IMR-90 (cell line): ENCODE results near the gene OSM. TPM values are rescaled to one million over a fixed set of nuclear protein-coding genes. Genes with fewer than 3 reads are reported as not detected.

Experiments
- ATAC-seq: fragments of 200-7000 bp; cut with Tn5 transposase; 2 replicates; pipeline ENCODE4 v1.9.1; 2020; ENCODE audit warnings: low read depth, mild to moderate bottlenecking, moderate library complexity
- BruUV-seq: library from RNA; stranded (reverse); fragments of 400-500 nt; replicated peaks from 2 replicates; lab custom pipeline; 2021; lab: Mats Ljungman, UMichigan
- CTCF ChIA-PET: fragments of 300-600 bp; formaldehyde crosslinking; extraction: SDS; loops from one replicate; lab custom pipeline; 2021; ENCODE audit warnings: antibody characterized with exemption; lab: Yijun Ruan, JAX
- POLR2A ChIA-PET: fragments of 300-600 bp; sonication (Branson Sonifier 250); formaldehyde crosslinking; loops from one replicate; lab custom pipeline; 2022; ENCODE audit warnings: antibody characterized with exemption; ENCODE audit not compliant: unreplicated experiment; lab: Charles Lee
- DNase-seq: peaks from one replicate; pipeline ENCODE4 v3.0.0; 2013
- H2AFZ ChIP-seq: replicated peaks from 2 replicates; pipeline ENCODE3; 2013; ENCODE audit warnings: low read length, mild to moderate bottlenecking; ENCODE audit not compliant: poor library complexity
- H2AK5ac ChIP-seq: 2 replicates; pipeline ENCODE4 v1.6.1; 2013; ENCODE audit warnings: low read depth, low read length, inconsistent platforms
- H2AK9ac ChIP-seq: replicated peaks from 2 replicates; pipeline ENCODE3; 2013; ENCODE audit warnings: mild to moderate bottlenecking, low read depth, low read length, moderate library complexity; ENCODE audit not compliant: poor library complexity
- H2BK120ac ChIP-seq: 2 replicates; pipeline ENCODE4 v1.6.1; 2013; ENCODE audit warnings: low read depth, low read length, inconsistent platforms
- H2BK15ac ChIP-seq: 3 replicates; pipeline ENCODE4 v1.6.1; 2013; ENCODE audit warnings: low read depth, low read length, inconsistent platforms
- H2BK20ac ChIP-seq: 2 replicates; pipeline ENCODE4 v1.6.1; 2013; ENCODE audit warnings: low read depth, mild to moderate bottlenecking, inconsistent platforms, low read length, moderate library complexity
- H2BK5ac ChIP-seq: 2 replicates; pipeline ENCODE4 v1.6.1; 2013; ENCODE audit warnings: mild to moderate bottlenecking, low read depth, low read length, inconsistent platforms; ENCODE audit not compliant: poor library complexity, severe bottlenecking
- H3K14ac ChIP-seq: replicated peaks from 2 replicates; pipeline ENCODE4 v1.6.1; 2013; ENCODE audit warnings: low read depth, low read length, inconsistent platforms
- H3K18ac ChIP-seq: 2 replicates; pipeline ENCODE4 v1.6.1; 2013; ENCODE audit warnings: low read depth, low read length, control low read depth
- H3K23ac ChIP-seq: 2 replicates; pipeline ENCODE4 v1.6.1; 2013; ENCODE audit warnings: low read depth, low read length, inconsistent platforms
- H3K27ac ChIP-seq: 2 replicates; pipeline ENCODE4 v1.5.1; 2013; ENCODE audit warnings: mild to moderate bottlenecking, control low read depth, low read length; ENCODE audit not compliant: insufficient read depth
- H3K27me3 ChIP-seq: 2 replicates; pipeline ENCODE4 v1.6.1; 2013; ENCODE audit warnings: low read length; ENCODE audit not compliant: control insufficient read depth, insufficient read depth
- H3K36me3 ChIP-seq: 2 replicates; pipeline ENCODE4 v1.6.1; 2013; ENCODE audit warnings: low read length, mixed read lengths; ENCODE audit not compliant: control insufficient read depth, insufficient read depth
- H3K4ac ChIP-seq: 2 replicates; pipeline ENCODE4 v1.6.1; 2013; ENCODE audit warnings: low read depth, low read length, inconsistent platforms
- H3K4me1 ChIP-seq: 2 replicates; pipeline ENCODE4 v1.6.1; 2013; ENCODE audit warnings: low read length, mixed read lengths; ENCODE audit not compliant: control insufficient read depth, insufficient read depth
- H3K4me2 ChIP-seq: 2 replicates; pipeline ENCODE4 v1.6.1; 2013; ENCODE audit warnings: low read depth, mild to moderate bottlenecking, control low read depth, low read length, moderate library complexity
- H3K4me3 ChIP-seq: 2 replicates; pipeline ENCODE4 v1.5.1; 2013; ENCODE audit warnings: low read depth, mild to moderate bottlenecking, control low read depth, low read length, moderate library complexity; ENCODE audit not compliant: insufficient read depth
- H3K56ac ChIP-seq: 2 replicates; pipeline ENCODE4 v1.6.1; 2013; ENCODE audit warnings: low read length, inconsistent platforms; ENCODE audit not compliant: insufficient read depth; ENCODE audit errors: extremely low read depth
- H3K79me1 ChIP-seq, 2 experiments: 2 replicates each; pipeline ENCODE4 v1.6.1; 2013; ENCODE audit warnings: low read length in 2 of 2, inconsistent platforms in 1 of 2, low read depth in 1 of 2
- H3K9ac ChIP-seq: 2 replicates; pipeline ENCODE4 v1.6.1; 2013; ENCODE audit warnings: low read depth, low read length, control low read depth
- H3K9me1 ChIP-seq: 2 replicates; pipeline ENCODE4 v1.6.1; 2013; ENCODE audit warnings: low read length, inconsistent platforms; ENCODE audit not compliant: insufficient read depth
- H3K9me3 ChIP-seq: 2 replicates; pipeline ENCODE4 v1.6.1; 2013; ENCODE audit warnings: low read length; ENCODE audit not compliant: control insufficient read depth, insufficient read depth
- H4K20me1 ChIP-seq: 2 replicates; pipeline ENCODE4 v1.6.1; 2013; ENCODE audit warnings: low read length, inconsistent platforms; ENCODE audit not compliant: insufficient read depth
- H4K5ac ChIP-seq: 2 replicates; pipeline ENCODE4 v1.6.1; 2013; ENCODE audit warnings: mild to moderate bottlenecking, low read depth, low read length, control low read depth
- H4K8ac ChIP-seq, 2 experiments: 2 replicates each; pipeline ENCODE4 v1.6.1; 2013; ENCODE audit warnings: low read depth in 2 of 2, low read length in 2 of 2, control low read depth in 1 of 2, inconsistent platforms in 1 of 2
- H4K91ac ChIP-seq: 2 replicates; pipeline ENCODE4 v1.6.1; 2013; ENCODE audit warnings: low read depth, low read length, inconsistent platforms; ENCODE audit not compliant: insufficient read depth
- FOS ChIP-seq: fragments of 150-350 bp; IDR thresholded peaks from 2 replicates; pipeline ENCODE4 v1.6.1; 2016; ENCODE audit warnings: low read depth, low read length
- MAFK ChIP-seq: IDR thresholded peaks from 2 replicates; pipeline ENCODE4 v1.6.1; 2012; ENCODE audit warnings: low read depth, low read length, improper control_type of control experiment
- POLR2A ChIP-seq: IDR thresholded peaks from 2 replicates; pipeline ENCODE4 v1.6.1; 2012; ENCODE audit warnings: mild to moderate bottlenecking, low read depth, low read length
- whole genome bisulfite sequencing, 2 experiments: methylation state at CpG; one replicate each; pipeline versions ENCODE4 v1.1.5 to v1.1.7; 2013; ENCODE audit warnings: missing lambda C conversion rate in 2 of 2; ENCODE audit not compliant: insufficient read length in 1 of 2; ENCODE audit errors: extremely low coverage in 2 of 2; 5-methylcytosine and 5-hydroxymethylcytosine counted together
- dilution Hi-C: fragments of 300-500 bp; cut with HindIII; formaldehyde crosslinking; loops from one replicate; pipeline ENCODE4 v1.14.3; 2018; ENCODE audit warnings: low sequenced_read_pairs; ENCODE audit not compliant: unreplicated experiment
- in situ Hi-C: fragments of 300-500 bp; cut with MboI; formaldehyde crosslinking; loops from 3 replicates; pipeline ENCODE4 v1.14.3; 2019; ENCODE audit warnings: low sequenced_read_pairs, inconsistent platforms, mixed read lengths
- intact Hi-C: fragments of 100-400 bp; cut with micrococcal nuclease; formaldehyde crosslinking; loops from 2 replicates; pipeline ENCODE4 v1.10.0; 2022
- polyA plus RNA-seq, 3 experiments: library from polyadenylated mRNA; depleted of rRNA; stranded (reverse); fragments of >200 nt; gene quantifications; 2 replicates each; pipeline ENCODE4 v1.2.3, GENCODE V29; 2012; ENCODE audit warnings: low replicate concordance in 1 of 3
- total RNA-seq: library from RNA; depleted of rRNA; stranded (reverse); fragments of >200 nt; gene quantifications from 2 replicates; pipeline ENCODE4 v1.2.3, GENCODE V29; 2012

OSM gene
- total and polyA plus RNA-seq, 2 of the 4 experiments (the other 2 are of a cell fraction) = not detected

- WGBS, 2 experiments = 55% methylated on average over 3 of the region's 10 CpGs; no CpG with 5 or more reads in 1 of the 2 experiments
- no peak overlapping the region for H2BK120ac ChIP-seq
- ChIA-PET POLR2A (no interaction called here), CTCF (no interaction called here)
- no peak overlapping the region for H3K23ac ChIP-seq
- no peak overlapping the region for H3K4ac ChIP-seq
- H4K20me1 ChIP-seq = no peaks in the 10 kb centered on the region
- no peak overlapping the region for H3K56ac ChIP-seq
- no peak overlapping the region for H2BK20ac ChIP-seq
- peaks cover 8% of the 10 kb centered on the region for H3K4me1 ChIP-seq
- no peak overlapping the region for H3K4me3 ChIP-seq
- no peak overlapping the region for H2AK5ac ChIP-seq
- H2AK9ac ChIP-seq = no peak overlapping the region
- in situ Hi-C loops = no loop called here
- H2BK5ac ChIP-seq = no peak overlapping the region
- no peak overlapping the region for H3K14ac ChIP-seq
- no TSS peak for BruUV-seq
- no peaks in the 10 kb centered on the region for H3K9me3 ChIP-seq
- intact Hi-C loops = no loop called here
- peak; percentile 41 for DNase-seq
- no peak overlapping the region for H2BK15ac ChIP-seq
- no peak overlapping the region for H3K9ac ChIP-seq
- no peak overlapping the region for H3K18ac ChIP-seq
- H3K4me2 ChIP-seq = no peak overlapping the region
- no peaks in the 10 kb centered on the region for H3K79me1 ChIP-seq
- dilution Hi-C loops = no loop called here
- no peaks in the 10 kb centered on the region for H3K9me1 ChIP-seq
- H4K8ac ChIP-seq = no peak overlapping the region
- TF ChIP-seq POLR2A (no peak), FOS (0 out of 2 replicates have a peak, but pooled peaks have one; percentile 10), MAFK (no peak)
- no peaks in the 10 kb centered on the region for H3K36me3 ChIP-seq
- H3K27ac ChIP-seq = no peak overlapping the region
- no peak overlapping the region; the same call in 1 of the 2 replicates for H4K91ac ChIP-seq
- ATAC-seq = no peak
- H2AFZ ChIP-seq = peak overlapping the region; percentile 19
- no peak overlapping the region for H4K5ac ChIP-seq
- no peaks in the 10 kb centered on the region for H3K27me3 ChIP-seq
Observed at GRCh38 chr22:30273711-30274436, 7.2 kb upstream of the OSM start.
